HEK293T (cell line): ENCODE measurements around the gene NEMF.

ENCODE experiments used
- CTCF ChIA-PET: fragments of 350-600 bp; formaldehyde crosslinking; extraction: SDS; loops from one replicate; lab custom pipeline; 2021; ENCODE audit warnings: antibody characterized with exemption, inconsistent platforms; lab: Yijun Ruan, JAX
- POLR2A ChIA-PET: fragments of 350-600 bp; formaldehyde crosslinking; extraction: SDS; loops from one replicate; lab custom pipeline; 2020; ENCODE audit warnings: antibody characterized with exemption, inconsistent platforms; lab: Yijun Ruan, JAX
- DNase-seq: peaks from one replicate; pipeline ENCODE4 v3.0.0; 2012; ENCODE audit warnings: mixed read lengths; ENCODE audit errors: extremely low spot score
- ARNT ChIP-seq: fragments of 450-650 bp; IDR thresholded peaks from 2 replicates; pipeline ENCODE4 v1.6.1; 2017; ENCODE audit warnings: mild to moderate bottlenecking
- BHLHE40 ChIP-seq: fragments of 450-650 bp; IDR thresholded peaks from 2 replicates; pipeline ENCODE4 v1.6.1; 2016; ENCODE audit warnings: mild to moderate bottlenecking, moderate library complexity, borderline replicate concordance
- CTBP1 ChIP-seq: fragments of 450-650 bp; IDR thresholded peaks from 2 replicates; pipeline ENCODE4 v1.6.1; 2016; ENCODE audit warnings: borderline replicate concordance
- ELF4 ChIP-seq: fragments of 450-650 bp; IDR thresholded peaks from 2 replicates; pipeline ENCODE4 v1.6.1; 2017; ENCODE audit warnings: antibody characterized with exemption
- FOXA1 ChIP-seq: fragments of 450-650 bp; IDR thresholded peaks from 2 replicates; pipeline ENCODE4 v1.6.1; 2016; ENCODE audit warnings: mild to moderate bottlenecking
- FOXK2 ChIP-seq: fragments of 450-650 bp; IDR thresholded peaks from 2 replicates; pipeline ENCODE4 v1.6.1; 2016; ENCODE audit warnings: mild to moderate bottlenecking
- FOXM1 ChIP-seq: fragments of 450-650 bp; IDR thresholded peaks from 2 replicates; pipeline ENCODE4 v1.6.1; 2017; ENCODE audit warnings: mild to moderate bottlenecking, borderline replicate concordance
- HDGF ChIP-seq: fragments of 450-650 bp; IDR thresholded peaks from 2 replicates; pipeline ENCODE4 v1.6.1; 2017; ENCODE audit warnings: antibody characterized with exemption, borderline replicate concordance
- L3MBTL2 ChIP-seq: fragments of 450-650 bp; conservative IDR thresholded peaks from 2 replicates; pipeline ENCODE4 v1.6.1; 2016; ENCODE audit warnings: mild to moderate bottlenecking
- LEF1 ChIP-seq: fragments of 450-650 bp; IDR thresholded peaks from 2 replicates; pipeline ENCODE4 v1.6.1; 2017; ENCODE audit warnings: mild to moderate bottlenecking, borderline replicate concordance
- NFRKB ChIP-seq: fragments of 450-650 bp; IDR thresholded peaks from 2 replicates; pipeline ENCODE4 v1.6.1; 2016; ENCODE audit warnings: mild to moderate bottlenecking, moderate library complexity
- PKNOX1 ChIP-seq: fragments of 450-650 bp; IDR thresholded peaks from 2 replicates; pipeline ENCODE4 v1.6.1; 2016
- SP1 ChIP-seq: fragments of 450-650 bp; IDR thresholded peaks from 2 replicates; pipeline ENCODE4 v1.6.1; 2017
- SUZ12 ChIP-seq: fragments of 450-650 bp; IDR thresholded peaks from 2 replicates; pipeline ENCODE4 v1.6.1; 2016; ENCODE audit warnings: mild to moderate bottlenecking
- TARDBP ChIP-seq: fragments of 450-650 bp; IDR thresholded peaks from 2 replicates; pipeline ENCODE4 v1.6.1; 2016
- ZNF384 ChIP-seq: fragments of 450-650 bp; IDR thresholded peaks from 2 replicates; pipeline ENCODE4 v1.6.1; 2016

Gene NEMF

GRCh38 chr14:49860988-49861698 is 8.6 kb upstream of the NEMF start:
- ChIA-PET POLR2A (interaction anchor here (0.6 to 2.5 kb wide), 10 partner anchors 10 to 370 kb away, joined by 3 to 8 read pairs (median 4); partner anchors contain the start of genes ARF6, KLHDC2, POLE2 and SOS2), CTCF (interaction anchor here (0.7 to 6.0 kb wide), 18 partner anchors 9 to 274 kb away, joined by 3 to 79 read pairs (median 4); partner anchors contain the start of genes ARF6, NEMF and VCPKMT)
- no peak for DNase-seq
- TF ChIP-seq BHLHE40 (no peak), ARNT (no peak), FOXK2 (no peak), LEF1 (no peak)

- POLR2A ChIA-PET, result interaction anchor here (0.9 to 2.1 kb wide), 3 partner anchors 9 to 238 kb away, joined by 3 to 6 read pairs (median 5); partner anchors contain the start of genes ARF6, MGAT2 and RPL36AL
- DNase-seq, result no peak
- no peak for TF ChIP-seq PKNOX1
- TF ChIP-seq FOXK2, result no peak
- TF ChIP-seq ELF4, result no peak
- no peak for TF ChIP-seq FOXA1
- no peak for TF ChIP-seq L3MBTL2
- no peak for TF ChIP-seq HDGF
- TF ChIP-seq SP1, result no peak
- no peak for TF ChIP-seq CTBP1
- TF ChIP-seq LEF1, result no peak
- TF ChIP-seq ARNT, result no peak
- no peak for TF ChIP-seq FOXM1
- CTCF ChIA-PET, result no interaction called here
Measured at GRCh38 chr14:49858383-49858782, 5.8 kb upstream of the NEMF start.

- ChIA-PET POLR2A (interaction anchor here (0.9 to 2.1 kb wide), 3 partner anchors 10 to 237 kb away, joined by 3 to 6 read pairs (median 5); partner anchors contain the start of genes ARF6, MGAT2 and RPL36AL), CTCF (no interaction called here)
- no peak for TF ChIP-seq FOXK2
- TF ChIP-seq SP1, result no peak
- TF ChIP-seq LEF1, result no peak
- TF ChIP-seq ZNF384, result no peak
- no peak for TF ChIP-seq PKNOX1
- TF ChIP-seq ELF4, result no peak
- no peak for TF ChIP-seq CTBP1
- no peak for TF ChIP-seq ARNT
- TF ChIP-seq L3MBTL2, result no peak
- no peak for TF ChIP-seq NFRKB
- TF ChIP-seq TARDBP, result no peak
- no peak for TF ChIP-seq HDGF
- TF ChIP-seq SUZ12, result no peak
- no peak for TF ChIP-seq BHLHE40
- no peak for TF ChIP-seq FOXA1
- no peak for TF ChIP-seq FOXM1
- no peak for DNase-seq
Measured at GRCh38 chr14:49857427-49858003, 4.9 kb upstream of the NEMF start.

GRCh38 chr14:49853572-49854375 is 1.2 kb upstream of the NEMF start:
- TF ChIP-seq L3MBTL2, result peak; percentile 68
- no peak for TF ChIP-seq ELF4
- no peak for TF ChIP-seq SP1
- no peak for TF ChIP-seq HDGF
- no peak for TF ChIP-seq LEF1
- DNase-seq, result peak; percentile 70
- ChIA-PET POLR2A (interaction anchor here (0.7 to 4.2 kb wide), 6 partner anchors 9 to 378 kb away, joined by 3 to 57 read pairs (median 3); partner anchors contain the start of gene SOS2), CTCF (interaction anchor here (0.5 to 5.9 kb wide), 2 partner anchors 10 to 28 kb away, joined by 3 to 79 read pairs; no protein-coding TSS in a partner anchor)

GRCh38 chr14:49853158-49853477 is 530 bp upstream of the NEMF start:
- DNase-seq, result no peak
- ChIA-PET CTCF (interaction anchor here (0.5 to 5.9 kb wide), 3 partner anchors 11 to 29 kb away, joined by 3 to 79 read pairs (median 3); no protein-coding TSS in a partner anchor), POLR2A (interaction anchor here (0.8 to 4.2 kb wide), 19 partner anchors 7 to 378 kb away, joined by 3 to 57 read pairs (median 6); partner anchors contain the start of genes ARF6, KLHDC2, MGAT2 and RPL36AL)
- no peak for TF ChIP-seq SP1
- no peak for TF ChIP-seq CTBP1
- no peak for TF ChIP-seq HDGF
- TF ChIP-seq BHLHE40, result no peak
- TF ChIP-seq NFRKB, result no peak
- TF ChIP-seq ZNF384, result no peak
- no peak for TF ChIP-seq L3MBTL2
- TF ChIP-seq PKNOX1, result no peak
- TF ChIP-seq TARDBP, result no peak
- no peak for TF ChIP-seq SUZ12
- TF ChIP-seq ARNT, result no peak
- TF ChIP-seq FOXK2, result no peak
- TF ChIP-seq ELF4, result no peak
- no peak for TF ChIP-seq LEF1
- TF ChIP-seq FOXA1, result no peak
- no peak for TF ChIP-seq FOXM1
